DMS114 treated with DMSO at 0.1 percent for 48 hours (cell line): Measurements from ENCODE around the gene NPTX2.

Experiments used
- DNase-seq: peaks from one replicate; lab custom pipeline; 2025; ENCODE audit not compliant: unreplicated experiment; lab: John Stamatoyannopoulos, UW

NPTX2 gene

DNA sequence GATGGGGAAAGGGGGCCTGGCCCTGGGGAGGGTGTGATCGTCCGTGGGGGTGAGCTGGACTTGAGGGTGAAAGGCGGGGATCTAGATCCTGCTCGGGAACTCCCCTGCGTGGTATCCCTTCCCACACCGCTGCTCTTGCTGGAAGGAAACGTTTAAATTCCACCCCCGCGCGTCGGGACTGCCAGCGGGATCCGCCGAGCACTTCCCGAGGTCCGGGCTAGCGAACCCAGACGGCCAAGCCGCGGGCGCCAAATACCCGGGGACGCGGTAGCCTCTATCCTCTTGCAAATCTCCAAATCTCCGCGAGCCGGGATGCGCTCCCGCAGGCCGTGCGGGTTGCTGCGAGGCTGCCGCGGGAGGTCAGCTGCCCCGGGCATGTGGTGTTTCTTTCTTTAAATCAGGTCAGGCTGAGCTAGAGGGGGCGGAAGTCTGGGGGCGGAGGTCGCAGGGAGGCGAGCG lies 904 bp downstream of the NPTX2 start:
- no peak for DNase-seq

- DNase-seq = no peak
These were observed 1.7 kb downstream of the NPTX2 start for GRCh38 chr7:98618786-98619185.

DNA sequence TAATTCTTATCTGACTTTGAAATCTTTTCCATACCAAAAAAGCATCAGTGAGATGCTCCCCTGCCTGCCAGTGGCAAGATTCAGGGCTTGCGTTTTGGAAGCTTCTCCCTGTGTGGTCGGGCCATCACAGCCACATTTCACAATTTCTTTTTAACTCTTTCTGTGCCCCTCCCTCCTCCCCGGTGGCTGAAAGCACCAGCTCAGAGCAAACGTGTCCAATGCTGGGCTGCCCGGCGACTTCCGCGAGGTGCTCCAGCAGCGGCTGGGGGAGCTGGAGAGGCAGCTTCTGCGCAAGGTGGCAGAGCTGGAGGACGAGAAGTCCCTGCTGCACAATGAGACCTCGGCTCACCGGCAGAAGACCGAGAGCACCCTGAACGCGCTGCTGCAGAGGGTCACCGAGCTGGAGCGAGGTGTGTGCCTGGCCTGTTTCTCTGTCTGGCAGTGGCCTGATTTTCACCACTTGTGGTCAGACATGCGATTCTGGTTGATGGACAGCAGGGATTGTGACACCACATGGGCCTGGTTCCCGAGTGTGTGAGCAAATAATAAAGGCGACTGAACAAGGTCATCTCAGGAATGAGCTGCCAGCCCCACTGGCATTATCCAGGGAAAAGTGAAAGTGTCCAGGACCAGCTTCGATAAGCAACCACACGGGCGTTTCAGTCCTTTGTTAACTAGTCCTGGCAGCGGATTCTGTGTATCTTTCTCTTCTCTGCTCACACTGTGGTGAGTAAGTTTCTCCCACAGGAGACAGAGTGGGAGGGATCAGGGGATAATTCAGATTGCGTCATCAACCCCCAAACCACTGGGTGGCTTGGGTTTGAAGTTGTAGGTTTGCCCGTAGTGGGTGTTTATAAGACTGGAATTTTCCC lies 2.6 kb downstream of the NPTX2 start:
- DNase-seq = no peak

- DNase-seq = no peak
These were observed 4.7 kb downstream of the NPTX2 start for GRCh38 chr7:98621573-98622482.

DNA sequence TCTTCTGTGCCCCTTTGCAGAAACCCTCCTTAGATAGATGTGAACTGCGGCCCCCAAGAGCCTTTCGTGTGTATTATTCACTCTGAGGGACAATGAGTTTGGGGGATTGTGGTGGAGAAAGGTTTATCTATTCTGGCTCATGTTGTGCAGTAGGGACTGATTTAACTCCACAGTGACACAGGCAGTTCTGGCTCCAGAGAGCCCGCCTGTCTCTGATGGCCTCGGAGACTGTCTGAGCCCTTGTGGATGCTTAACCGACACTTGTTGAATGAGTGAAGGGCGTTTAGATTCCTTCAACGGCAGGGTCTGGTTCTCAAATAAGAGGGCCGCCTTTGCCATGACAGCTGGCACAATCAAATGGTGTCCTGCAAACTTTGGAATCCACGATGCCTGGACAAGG lies 5.8 kb downstream of the NPTX2 start:
- DNase-seq = no peak

DNA sequence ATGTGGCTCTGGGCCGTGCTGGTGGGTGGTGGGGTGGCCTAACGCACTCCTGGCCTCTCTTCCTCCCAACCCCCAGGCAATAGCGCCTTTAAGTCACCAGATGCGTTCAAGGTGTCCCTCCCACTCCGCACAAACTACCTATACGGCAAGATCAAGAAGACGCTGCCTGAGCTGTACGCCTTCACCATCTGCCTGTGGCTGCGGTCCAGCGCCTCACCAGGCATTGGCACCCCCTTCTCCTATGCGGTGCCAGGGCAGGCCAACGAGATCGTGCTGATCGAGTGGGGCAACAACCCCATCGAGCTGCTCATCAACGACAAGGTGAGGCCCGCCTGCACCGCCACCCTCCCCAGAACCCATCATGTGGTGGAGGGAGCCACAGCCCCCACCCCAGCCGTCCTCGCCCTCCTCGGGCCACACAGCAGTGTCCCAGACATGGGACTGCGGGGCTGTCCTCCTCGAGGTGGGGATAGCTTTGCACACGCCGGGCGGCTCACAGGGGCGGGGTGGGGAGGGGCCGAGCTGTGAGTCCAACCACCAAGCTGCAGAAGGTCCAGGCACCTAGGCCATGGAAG lies 7.8 kb downstream of the NPTX2 start:
- no peak for DNase-seq

DNA sequence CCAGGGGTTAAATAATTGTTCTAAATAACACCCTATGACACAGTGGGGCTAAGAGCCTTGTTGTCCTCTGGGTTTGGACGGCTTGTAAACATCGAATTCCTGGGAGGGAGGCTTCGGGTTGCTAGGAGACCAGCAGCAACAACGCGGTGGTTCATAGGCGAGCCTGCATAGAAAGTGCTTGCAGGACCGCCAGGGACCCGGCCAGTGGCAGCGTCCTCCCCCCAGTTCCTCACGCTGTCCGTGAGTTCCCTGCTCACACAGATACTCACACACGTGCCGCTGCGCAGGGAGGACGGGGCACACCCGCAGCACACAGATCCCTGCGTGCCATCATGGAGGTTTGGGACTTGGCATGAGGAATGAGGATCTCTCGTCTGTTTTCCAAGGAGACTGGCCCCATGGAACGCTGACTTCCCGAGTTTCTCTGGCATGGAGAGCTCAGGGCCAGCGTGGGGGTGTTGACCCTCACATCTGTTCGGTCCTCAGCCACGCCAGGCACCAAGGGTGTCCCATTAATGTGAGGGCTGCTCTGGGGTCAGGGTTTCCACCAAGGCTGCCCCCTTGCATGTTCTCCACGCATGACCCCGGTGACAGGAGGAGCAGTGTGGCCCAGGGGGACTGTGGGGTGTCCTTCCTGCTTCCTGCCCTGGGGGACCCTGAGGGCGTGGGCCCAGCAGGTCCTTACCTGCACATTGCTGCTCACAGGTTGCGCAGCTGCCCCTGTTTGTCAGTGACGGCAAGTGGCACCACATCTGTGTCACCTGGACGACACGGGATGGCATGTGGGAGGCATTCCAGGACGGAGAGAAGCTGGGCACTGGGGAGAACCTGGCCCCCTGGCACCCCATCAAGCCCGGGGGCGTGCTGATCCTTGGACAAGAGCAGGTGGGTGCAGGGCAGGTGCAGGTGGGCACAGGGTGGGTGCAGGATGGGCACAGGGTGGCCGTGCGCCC lies 9.7 kb downstream of the NPTX2 start:
- DNase-seq = no peak

DNA sequence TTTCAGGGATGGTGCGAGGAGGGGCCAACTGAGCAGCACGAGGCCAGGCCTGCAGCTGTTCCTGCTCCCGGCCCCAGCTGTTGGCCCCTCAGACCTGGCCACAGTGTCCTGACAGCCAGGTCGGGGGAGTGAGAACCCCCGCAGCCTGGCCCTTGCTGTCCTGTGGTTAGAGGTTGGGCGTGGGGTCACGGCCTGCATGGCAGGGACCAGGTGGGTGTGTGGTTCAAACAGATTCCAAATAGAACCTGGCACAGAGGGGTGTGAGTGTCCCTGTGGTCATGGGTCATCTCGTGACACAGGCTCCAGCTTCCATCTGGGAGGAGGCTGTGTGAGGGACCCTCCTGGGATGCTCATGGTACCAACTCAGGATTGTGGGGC lies 10.3 kb downstream of the NPTX2 start:
- no peak for DNase-seq

DNA sequence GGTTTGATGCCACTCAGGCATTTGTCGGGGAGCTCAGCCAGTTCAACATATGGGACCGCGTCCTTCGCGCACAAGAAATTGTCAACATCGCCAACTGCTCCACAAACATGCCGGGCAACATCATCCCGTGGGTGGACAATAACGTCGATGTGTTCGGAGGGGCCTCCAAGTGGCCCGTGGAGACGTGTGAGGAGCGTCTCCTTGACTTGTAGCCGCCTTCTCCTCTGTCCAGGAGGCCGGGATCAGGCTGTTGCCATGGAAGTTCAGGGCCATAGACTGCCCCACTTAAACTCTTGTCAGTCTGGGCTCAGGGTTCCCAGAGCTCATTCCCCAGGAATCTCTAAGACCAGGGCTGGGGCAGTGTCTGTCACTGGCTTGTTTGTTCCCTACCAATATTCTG lies 11.3 kb downstream of the NPTX2 start:
- DNase-seq = no peak

DNA sequence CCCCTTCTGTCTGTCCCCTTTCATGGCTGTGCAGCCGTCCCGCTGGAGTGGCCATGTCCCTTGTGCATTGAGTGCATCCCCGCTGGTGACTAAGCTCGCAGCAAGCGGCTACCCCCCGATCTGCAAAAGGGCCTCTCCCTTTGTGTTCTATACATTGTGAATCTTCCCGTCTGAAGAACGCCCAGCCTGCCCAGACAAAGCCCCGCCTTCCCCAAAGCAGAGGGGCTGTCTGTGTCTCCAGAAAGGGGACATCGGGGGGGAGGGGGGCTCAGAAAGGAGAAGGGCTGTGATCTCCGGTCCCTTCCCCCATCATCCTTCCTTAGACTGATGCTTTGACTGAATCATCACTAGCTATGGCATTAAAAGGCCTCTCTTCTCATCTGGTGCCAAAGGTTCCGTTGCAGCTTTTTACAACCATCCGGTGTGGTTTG lies 11.9 kb downstream of the NPTX2 start:
- no peak for DNase-seq

DNA sequence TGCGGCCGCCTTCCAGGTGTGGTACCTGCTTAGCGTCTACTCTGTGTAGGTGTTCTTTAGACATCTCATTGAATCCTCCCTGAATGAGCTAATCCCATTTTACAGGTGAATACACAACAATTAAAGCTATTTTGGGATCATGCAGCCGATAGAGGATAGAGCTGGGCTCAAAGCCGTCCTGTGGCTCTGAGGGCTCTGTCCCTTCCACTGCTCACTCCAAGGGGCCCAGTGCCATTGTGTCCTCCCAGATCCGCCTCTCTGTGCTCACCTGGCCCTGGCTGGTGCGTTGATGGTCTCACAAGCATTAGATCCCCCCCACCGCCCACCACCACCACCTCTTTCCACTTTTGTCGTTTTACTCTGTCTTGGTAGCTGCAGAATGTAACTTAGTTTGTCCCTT lies 13.1 kb downstream of the NPTX2 start:
- no peak for DNase-seq

- no peak for DNase-seq
These were observed 13.7 kb downstream of the NPTX2 start for GRCh38 chr7:98630770-98631169.

- DNase-seq = no peak
These were observed 21.8 kb downstream of the NPTX2 start for GRCh38 chr7:98638853-98639252.

GRCh38 chr7:98640375-98640774 lies 23.3 kb downstream of the NPTX2 start:
- DNase-seq = no peak

DNA sequence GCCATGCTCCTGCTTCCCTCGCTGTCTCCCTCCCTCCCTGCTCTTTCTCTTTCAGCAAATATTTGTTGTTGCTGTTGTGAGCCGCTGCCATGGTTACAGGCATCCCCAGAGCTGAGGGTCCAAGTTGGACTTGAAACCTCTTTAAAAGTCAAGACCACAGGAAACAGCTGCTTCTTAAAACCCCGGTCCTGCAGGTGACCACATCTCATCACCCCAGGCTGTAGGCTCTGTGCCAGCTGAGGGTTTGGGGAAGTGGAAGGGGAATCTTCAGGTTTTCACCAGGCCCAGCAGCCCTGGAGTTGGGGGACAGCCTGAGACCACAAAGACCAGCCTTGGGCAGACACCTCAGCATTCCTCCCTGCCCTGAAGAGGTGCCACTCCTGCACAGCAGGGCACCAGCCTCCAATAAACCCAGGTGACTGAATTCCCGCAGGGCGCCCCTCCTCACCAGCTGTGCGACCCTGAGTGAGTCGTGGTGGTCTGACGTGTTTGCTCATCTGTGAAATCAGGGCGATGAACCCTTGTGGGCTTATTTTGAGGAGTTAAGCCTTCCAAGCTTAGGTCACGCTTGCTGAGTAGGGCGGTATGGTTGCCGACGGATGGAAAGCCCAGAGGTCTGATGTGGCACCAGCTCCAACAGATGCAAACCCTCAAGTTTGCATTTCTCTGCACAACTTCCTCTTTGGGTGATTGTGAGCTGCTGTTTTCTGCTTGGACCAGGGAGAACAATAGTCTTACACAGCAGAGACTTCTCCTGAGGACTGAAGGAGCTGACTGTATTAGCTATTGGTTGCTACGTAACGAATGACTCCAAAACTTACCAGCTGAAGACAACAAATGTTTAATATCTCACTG lies 24.8 kb downstream of the NPTX2 start:
- no peak for DNase-seq

- DNase-seq = no peak
These were observed 26.3 kb downstream of the NPTX2 start for GRCh38 chr7:98643236-98643985.

GRCh38 chr7:98646465-98646864 lies 29.4 kb downstream of the NPTX2 start:
- DNase-seq = no peak

DNA sequence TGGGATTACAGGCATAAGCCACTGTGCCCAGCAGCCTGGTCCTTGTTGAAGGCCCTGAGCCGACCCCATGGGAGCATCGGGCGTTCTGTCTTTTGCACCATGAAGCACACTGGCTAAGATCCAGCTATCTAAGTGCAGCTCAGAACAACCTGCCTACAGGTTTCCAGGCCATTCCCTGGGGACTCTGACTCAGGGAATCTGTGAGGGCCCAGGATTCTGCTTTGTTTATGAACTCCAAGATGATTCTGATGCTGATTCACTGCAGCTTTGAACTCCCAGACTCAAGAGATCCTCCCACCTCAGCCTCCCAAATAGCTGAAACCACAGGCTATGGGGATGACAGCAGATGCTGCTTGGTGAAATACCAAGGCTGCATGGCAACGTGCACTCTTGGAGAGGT lies 30.2 kb downstream of the NPTX2 start:
- DNase-seq = no peak

GRCh38 chr7:98651760-98652159 lies 34.7 kb downstream of the NPTX2 start:
- DNase-seq = no peak
